GM10248 (cell line): ENCODE results near the gene A4GNT.

Experiments
- CTCF ChIA-PET: fragments of 300-600 bp; sonication (Branson Sonifier 250); formaldehyde crosslinking; extraction: SDS; loops from one replicate; lab custom pipeline; 2021; ENCODE audit warnings: antibody characterized with exemption; lab: Yijun Ruan, JAX
- POLR2A ChIA-PET: fragments of 350-650 bp; sonication (Branson Sonifier 250); formaldehyde crosslinking; extraction: SDS; loops from one replicate; lab custom pipeline; 2020; ENCODE audit warnings: antibody characterized with exemption; lab: Yijun Ruan, JAX
- DNase-seq: peaks from one replicate; pipeline ENCODE4 v3.0.0; 2012; ENCODE audit errors: extremely low spot score
- CTCF ChIP-seq: IDR thresholded peaks from 2 replicates; pipeline ENCODE4 v1.5.1; 2012; ENCODE audit warnings: mild to moderate bottlenecking, low read depth; ENCODE audit errors: extremely low read depth, missing control alignments, control extremely low read depth

The A4GNT gene

GRCh38 chr3:138124188-138124587 lies 8.0 kb downstream of the A4GNT start:
- DNase-seq: no peak
- ChIA-PET CTCF (interaction anchor here (1.6 kb wide), 1 partner anchor 8 kb away, joined by 6 read pairs; the partner anchor contains the start of gene DZIP1L), POLR2A (no interaction called here)
- no peak for TF ChIP-seq CTCF

DNA sequence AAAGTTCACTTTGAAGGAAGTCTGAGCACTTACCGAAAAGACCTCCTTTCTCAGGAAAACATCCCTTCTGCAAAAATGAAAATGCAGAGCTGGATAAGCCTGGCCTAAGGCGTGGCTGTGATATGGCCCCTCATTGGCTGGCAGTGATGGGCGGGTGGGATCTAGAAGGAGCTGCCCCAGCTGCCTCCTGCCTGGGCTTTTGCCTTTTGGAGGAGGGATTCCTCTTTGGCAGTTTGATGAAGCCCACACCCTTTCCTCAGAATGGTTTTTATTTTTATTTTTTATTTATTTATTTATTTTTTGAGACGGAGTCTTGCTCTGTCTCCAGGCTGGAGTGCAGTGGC lies 12.8 kb downstream of the A4GNT start:
- no peak for DNase-seq
- CTCF ChIA-PET: interaction anchor here (0.9 to 3.7 kb wide), 10 partner anchors 8 to 56 kb away, joined by 3 to 68 read pairs (median 6); no protein-coding TSS in a partner anchor
- TF ChIP-seq CTCF: no peak
- POLR2A ChIA-PET: no interaction called here

DNA sequence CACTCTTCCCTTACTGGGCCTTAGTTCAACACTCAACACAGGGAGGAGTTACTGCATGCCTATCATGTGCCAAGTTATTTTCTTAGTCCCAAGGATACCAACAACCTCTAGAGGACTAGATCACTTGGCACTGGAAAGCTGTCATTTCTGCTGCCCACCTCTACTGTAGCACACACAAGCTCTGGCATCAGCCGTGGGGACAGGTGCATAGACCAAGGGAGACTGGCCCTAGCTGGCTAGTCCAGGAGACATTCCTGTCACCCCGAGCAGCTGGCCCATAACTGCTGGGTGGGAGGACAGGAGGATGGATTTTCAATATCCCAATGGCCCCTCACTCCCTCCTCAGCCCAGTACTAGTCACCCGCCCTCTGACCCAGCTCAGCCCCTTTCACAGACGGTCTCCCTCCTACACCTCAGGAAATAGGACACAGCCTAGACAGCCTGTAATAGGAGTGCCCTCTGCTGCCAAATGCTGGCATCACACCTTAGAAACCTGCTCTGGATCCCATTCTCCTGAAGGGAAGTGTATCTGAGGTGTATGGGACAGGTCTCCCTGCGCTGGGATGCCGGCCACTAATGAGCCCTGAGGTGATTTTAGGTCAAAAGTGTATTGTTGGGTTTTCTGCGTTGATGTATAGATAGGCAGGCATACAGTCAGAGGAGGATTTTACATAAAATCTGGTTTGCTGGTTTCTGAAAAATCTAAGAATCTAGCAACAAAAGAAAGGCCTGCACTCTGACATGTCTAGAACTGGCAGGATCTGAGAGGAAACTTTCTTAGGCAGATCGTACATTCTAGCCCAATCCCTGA lies 13.4 kb downstream of the A4GNT start:
- peak; percentile 86 for TF ChIP-seq CTCF
- peak; percentile 69 for DNase-seq
- ChIA-PET CTCF (interaction anchor here (0.8 to 3.7 kb wide), 18 partner anchors 8 to 1013 kb away, joined by 3 to 68 read pairs (median 4); no protein-coding TSS in a partner anchor), POLR2A (no interaction called here)

- ChIA-PET CTCF (interaction anchor here (1.2 to 2.6 kb wide), 4 partner anchors 9 to 1005 kb away, joined by 3 to 10 read pairs (median 4); no protein-coding TSS in a partner anchor), POLR2A (no interaction called here)
- TF ChIP-seq CTCF: peak; percentile 66
Measured at GRCh38 chr3:138114988-138115971, 16.9 kb downstream of the A4GNT start, which contains the start of gene DZIP1L. DZIP1L (minus strand) TSS chr3:138115608; CDS start chr3:138103971, 11,637 bp downstream.

DNA sequence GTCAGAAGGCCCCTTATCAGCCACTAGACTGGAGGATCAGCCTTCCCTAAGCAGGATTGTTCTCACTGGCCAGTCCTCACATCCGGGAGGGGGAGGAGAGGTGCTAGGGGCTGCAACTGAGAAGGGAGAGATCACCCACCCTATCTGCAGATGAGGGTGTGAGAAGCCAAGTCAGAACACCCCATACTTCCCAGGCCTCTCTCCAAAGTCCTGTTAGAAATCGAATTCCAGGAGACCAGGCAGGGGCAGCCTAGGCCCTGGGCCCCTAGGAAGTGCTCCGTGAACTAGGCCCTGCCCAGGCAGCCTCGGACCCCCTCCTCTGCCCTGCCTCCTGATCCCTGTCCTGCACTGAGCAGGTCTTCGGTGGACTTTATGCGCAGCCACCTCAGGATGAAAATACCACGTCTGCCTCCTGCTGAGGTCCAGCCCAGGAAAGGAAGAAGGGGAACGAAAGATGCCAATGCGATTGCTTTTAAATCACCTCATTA lies 17.7 kb downstream of the A4GNT start:
- DNase-seq: no peak
- POLR2A ChIA-PET: no interaction called here
- no peak for TF ChIP-seq CTCF
- CTCF ChIA-PET: interaction anchor here (4.0 kb wide), 1 partner anchor 13 kb away, joined by 15 read pairs; no protein-coding TSS in a partner anchor

More at GRCh38 chr3:138114988-138115971, 16.9 kb downstream of the A4GNT start, which contains the start of gene DZIP1L:
- peak; percentile 76 for DNase-seq

DNA sequence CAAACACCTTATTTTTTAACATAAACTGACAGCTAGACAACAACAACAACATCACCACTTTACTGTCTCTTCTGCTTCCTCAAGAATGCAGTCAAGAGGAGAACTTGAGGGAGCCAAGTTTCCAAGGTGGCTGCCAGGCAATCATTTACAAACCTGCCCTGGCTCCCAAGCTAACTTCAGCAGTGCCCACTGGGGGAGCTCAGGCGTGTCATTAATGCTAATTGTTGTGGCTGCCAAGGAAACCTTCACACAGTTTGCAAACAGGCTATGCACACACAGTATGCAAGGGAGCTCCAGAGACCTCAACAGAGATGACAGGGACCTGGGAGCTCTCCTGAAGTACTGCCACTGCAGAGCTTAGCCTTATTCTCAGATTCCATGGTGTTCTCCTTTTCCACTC lies 18.9 kb downstream of the A4GNT start:
- POLR2A ChIA-PET: no interaction called here

More for the DNA sequence above, 18.9 kb downstream of the A4GNT start:
- TF ChIP-seq CTCF: no peak
- CTCF ChIA-PET: interaction anchor here (1.1 to 4.0 kb wide), 3 partner anchors 9 to 52 kb away, joined by 3 to 15 read pairs (median 3); no protein-coding TSS in a partner anchor
- DNase-seq: no peak
